Stomach (tissue), 4 donors: ENCODE results near the gene OR1B1.

ENCODE experiments used
- POLR2A ChIP-seq, 4 donors: fragments of 450-650 bp; IDR thresholded peaks; one replicate each; pipeline ENCODE4 v1.6.1; 2016; ENCODE audit warnings: antibody characterized with exemption in 4 of 4, control low read depth in 2 of 4, mild to moderate bottlenecking in 1 of 4, moderate library complexity in 1 of 4
- POLR2AphosphoS5 ChIP-seq, 3 donors: sonication (generic); formaldehyde crosslinking; IDR thresholded peaks; one replicate each; pipeline ENCODE4 v1.6.1; 2016; ENCODE audit warnings: antibody characterized with exemption in 3 of 3
- TF ChIP-seq, protein P1 (sequence below), 7 experiments: fragments of 450-650 bp in 4 of 7; fragments of 200-600 bp in 3 of 7; sonication (generic) in 3 of 7; IDR thresholded peaks; one replicate each; pipeline ENCODE4 v1.5.1; 2016 to 2019; ENCODE audit warnings: antibody characterized with exemption in 7 of 7, control low read depth in 2 of 7, mild to moderate bottlenecking in 1 of 7

DNA sequence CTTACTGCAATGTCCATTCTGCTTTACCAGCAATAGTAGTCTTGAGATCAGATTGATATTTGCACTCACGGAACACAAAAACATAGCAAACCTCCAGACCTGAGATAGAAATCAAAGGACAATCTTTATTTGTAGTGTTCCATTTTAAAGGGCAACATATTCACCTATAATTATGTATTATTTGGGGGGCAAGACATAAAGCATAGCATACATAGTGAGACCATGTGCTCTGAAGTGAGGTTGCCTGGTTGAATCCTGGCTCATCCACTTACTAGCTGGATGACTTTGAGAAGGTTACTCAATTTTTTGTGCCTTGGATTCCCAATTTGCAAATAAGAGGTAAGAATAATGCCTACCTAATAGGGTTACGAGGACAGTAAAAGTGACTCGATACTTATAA is at the start of gene OR1B1:
- TF ChIP-seq, protein P1, sequence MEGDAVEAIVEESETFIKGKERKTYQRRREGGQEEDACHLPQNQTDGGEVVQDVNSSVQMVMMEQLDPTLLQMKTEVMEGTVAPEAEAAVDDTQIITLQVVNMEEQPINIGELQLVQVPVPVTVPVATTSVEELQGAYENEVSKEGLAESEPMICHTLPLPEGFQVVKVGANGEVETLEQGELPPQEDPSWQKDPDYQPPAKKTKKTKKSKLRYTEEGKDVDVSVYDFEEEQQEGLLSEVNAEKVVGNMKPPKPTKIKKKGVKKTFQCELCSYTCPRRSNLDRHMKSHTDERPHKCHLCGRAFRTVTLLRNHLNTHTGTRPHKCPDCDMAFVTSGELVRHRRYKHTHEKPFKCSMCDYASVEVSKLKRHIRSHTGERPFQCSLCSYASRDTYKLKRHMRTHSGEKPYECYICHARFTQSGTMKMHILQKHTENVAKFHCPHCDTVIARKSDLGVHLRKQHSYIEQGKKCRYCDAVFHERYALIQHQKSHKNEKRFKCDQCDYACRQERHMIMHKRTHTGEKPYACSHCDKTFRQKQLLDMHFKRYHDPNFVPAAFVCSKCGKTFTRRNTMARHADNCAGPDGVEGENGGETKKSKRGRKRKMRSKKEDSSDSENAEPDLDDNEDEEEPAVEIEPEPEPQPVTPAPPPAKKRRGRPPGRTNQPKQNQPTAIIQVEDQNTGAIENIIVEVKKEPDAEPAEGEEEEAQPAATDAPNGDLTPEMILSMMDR (IDR thresholded peaks at IDR 0.05): no peak
- TF ChIP-seq POLR2A (IDR thresholded peaks at IDR 0.05): no peak
- TF ChIP-seq POLR2AphosphoS5 (IDR thresholded peaks at IDR 0.05): no peak
